Caki2 (cell line): ENCODE measurements around the gene KLHL6. TPM values are rescaled to one million over a fixed set of nuclear protein-coding genes. Genes with fewer than 3 reads are reported as not detected.

Source experiments
- DNase-seq: peaks from one replicate; pipeline ENCODE4 v3.0.0-alpha.2; 2015; ENCODE audit warnings: low read depth
- in situ Hi-C: cut with HindIII; loops from 2 replicates; pipeline ENCODE4 v1.10.0; 2016; ENCODE audit warnings: low sequenced_read_pairs, low pct_unique_long_range_greater_than_20kb, mixed read lengths
- total RNA-seq: library from RNA; depleted of rRNA; stranded (reverse); fragments of >200 nt; shearing (Covaris generic); gene quantifications from 2 replicates; pipeline ENCODE4 v1.2.3, GENCODE V29; 2014; ENCODE audit warnings: low replicate concordance

KLHL6 gene
- total RNA-seq, 1 experiment from 2014 or later, result not detected

GRCh38 chr3:183493296-183494045 is 62.0 kb downstream of the KLHL6 start:
- DNase-seq, result no peak
- in situ Hi-C loops, result no loop called here

GRCh38 chr3:183492849-183493179 is 62.7 kb downstream of the KLHL6 start:
- DNase-seq, result no peak
- in situ Hi-C loops, result no loop called here

- in situ Hi-C loops, result no loop called here
- DNase-seq, result no peak
Measured at GRCh38 chr3:183491923-183492848, 63.3 kb downstream of the KLHL6 start.

- in situ Hi-C loops, result no loop called here
- no peak for DNase-seq
Measured at GRCh38 chr3:183491109-183491922, 64.2 kb downstream of the KLHL6 start.

GRCh38 chr3:183490653-183491052 is 64.9 kb downstream of the KLHL6 start:
- in situ Hi-C loops, result no loop called here
- peak; percentile 84 for DNase-seq

GRCh38 chr3:183490211-183490601 is 65.3 kb downstream of the KLHL6 start:
- DNase-seq, result no peak
- in situ Hi-C loops, result no loop called here

GRCh38 chr3:183489455-183490210 is 65.9 kb downstream of the KLHL6 start:
- in situ Hi-C loops, result no loop called here
- no peak for DNase-seq

- in situ Hi-C loops, result no loop called here
- DNase-seq, result no peak
Measured at GRCh38 chr3:183488343-183488742, 67.2 kb downstream of the KLHL6 start.

GRCh38 chr3:183487896-183488295 is 67.6 kb downstream of the KLHL6 start:
- DNase-seq, result no peak
- in situ Hi-C loops, result no loop called here

GRCh38 chr3:183487016-183487415 is 68.5 kb downstream of the KLHL6 start:
- in situ Hi-C loops, result no loop called here
- DNase-seq, result no peak

- DNase-seq, result no peak
- in situ Hi-C loops, result no loop called here
Measured at GRCh38 chr3:183486472-183486871, 69.0 kb downstream of the KLHL6 start.

GRCh38 chr3:183485585-183485984 is 69.9 kb downstream of the KLHL6 start:
- in situ Hi-C loops, result no loop called here

GRCh38 chr3:183485093-183485492 is 70.4 kb downstream of the KLHL6 start:
- no peak for DNase-seq
- in situ Hi-C loops, result no loop called here

More at GRCh38 chr3:183485585-183485984, 69.9 kb downstream of the KLHL6 start:
- DNase-seq, result no peak

- in situ Hi-C loops, result no loop called here
Measured at GRCh38 chr3:183484431-183485075, 71.0 kb downstream of the KLHL6 start.

GRCh38 chr3:183481582-183481981 is 73.9 kb downstream of the KLHL6 start:
- DNase-seq, result no peak
- in situ Hi-C loops, result no loop called here

More at GRCh38 chr3:183484431-183485075, 71.0 kb downstream of the KLHL6 start:
- DNase-seq, result no peak

- in situ Hi-C loops, result no loop called here
- no peak for DNase-seq
Measured at GRCh38 chr3:183478501-183478900, 77.0 kb downstream of the KLHL6 start.

- in situ Hi-C loops, result no loop called here
- DNase-seq, result no peak
Measured at GRCh38 chr3:183477801-183478456, 77.6 kb downstream of the KLHL6 start.
